ENCODE data around the gene TP53AIP1. TPM values are rescaled to one million over a fixed set of nuclear protein-coding genes. Genes with fewer than 3 reads are reported as not detected.

TP53AIP1 gene
- total RNA-seq, 2 experiments from 2014 or later = 0.20 TPM; not detected in 1

GRCh38 chr11:128943428-128943976, 831 bp upstream of the TP53AIP1 start:
- no peak overlapping the region for H3K27ac Mint-ChIP-seq
- no peaks in the 10 kb centered on the region for H3K36me3 Mint-ChIP-seq (ENCODE audit: low read depth)
- H3K27ac ChIP-seq (ENCODE audit: low read depth in 1 of 2, low read length in 2 of 2) = no peak overlapping the region
- no peak overlapping the region for H3K4me3 ChIP-seq (ENCODE audit: low read length)
- H3K4me1 ChIP-seq (ENCODE audit: insufficient read depth, low read length) = no peaks in the 10 kb centered on the region
- H3K4me3 Mint-ChIP-seq = no peak overlapping the region
- no peak for TF ChIP-seq CTCF (IDR thresholded peaks at IDR 0.05)
- no peaks in the 10 kb centered on the region for H3K4me1 Mint-ChIP-seq (ENCODE audit: low read depth)
- H3K9me3 Mint-ChIP-seq = no peaks in the 10 kb centered on the region
- intact Hi-C loops (cut with DNase I, micrococcal nuclease) = no loop called here
- CTCF ChIA-PET = no interaction called here
- H3K36me3 ChIP-seq (ENCODE audit: insufficient read depth, low read length) = no peaks in the 10 kb centered on the region
- DNase-seq (no peak), ATAC-seq (ENCODE audit: poor library complexity) (no peak)
- H3K9me3 ChIP-seq (ENCODE audit: control insufficient read depth in 1 of 2, insufficient read depth in 1 of 2, low read length in 2 of 2) = no peaks in the 10 kb centered on the region
- peaks cover 0 to 6% of the 10 kb centered on the region in 2 experiments for H3K27me3 ChIP-seq (ENCODE audit: control insufficient read depth in 1 of 2, insufficient read depth in 2 of 2, low read length in 2 of 2)
- POLR2A ChIA-PET = no interaction called here
- H3K27me3 Mint-ChIP-seq = peaks cover 11% of the 10 kb centered on the region

- Histone ChIP-seq H3K9me3 (ENCODE audit: control insufficient read depth in 1 of 2, insufficient read depth in 1 of 2, low read length in 2 of 2) (no peaks in the 10 kb centered on the region), H3K36me3 (ENCODE audit: insufficient read depth, low read length) (no peaks in the 10 kb centered on the region), H3K27me3 (ENCODE audit: control insufficient read depth in 1 of 2, insufficient read depth in 2 of 2, low read length in 2 of 2) (peaks cover 0 to 6% of the 10 kb centered on the region in 2 experiments), H3K4me1 (ENCODE audit: insufficient read depth, low read length) (no peaks in the 10 kb centered on the region), H3K4me3 (ENCODE audit: low read length) (no peak overlapping the region), H3K27ac (ENCODE audit: low read depth in 1 of 2, low read length in 2 of 2) (no peak overlapping the region)
- no peak overlapping the region for H3K4me3 Mint-ChIP-seq
- CTCF ChIA-PET = no interaction called here
- no peak for TF ChIP-seq CTCF (IDR thresholded peaks at IDR 0.05)
- POLR2A ChIA-PET = no interaction called here
- H3K36me3 Mint-ChIP-seq (ENCODE audit: low read depth) = no peaks in the 10 kb centered on the region
- H3K27me3 Mint-ChIP-seq = peaks cover 11% of the 10 kb centered on the region
- ATAC-seq (ENCODE audit: poor library complexity) = no peak
- intact Hi-C loops (cut with DNase I, micrococcal nuclease) = no loop called here
- H3K9me3 Mint-ChIP-seq = no peaks in the 10 kb centered on the region
- no peaks in the 10 kb centered on the region for H3K4me1 Mint-ChIP-seq (ENCODE audit: low read depth)
- no peak overlapping the region for H3K27ac Mint-ChIP-seq
- no peak for DNase-seq
Observed at GRCh38 chr11:128942272-128942612, 429 bp downstream of the TP53AIP1 start.

GRCh38 chr11:128941573-128942271, 949 bp downstream of the TP53AIP1 start:
- POLR2A ChIA-PET = no interaction called here
- CTCF ChIA-PET = no interaction called here
- H3K27me3 ChIP-seq (ENCODE audit: control insufficient read depth in 1 of 2, insufficient read depth in 2 of 2, low read length in 2 of 2) = peaks cover 0 to 6% of the 10 kb centered on the region in 2 experiments
- DNase-seq (no peak), ATAC-seq (ENCODE audit: poor library complexity) (no peak)
- intact Hi-C loops (cut with DNase I, micrococcal nuclease) = no loop called here
- H3K4me3 Mint-ChIP-seq = no peak overlapping the region
- peaks cover 6% of the 10 kb centered on the region for H3K27me3 Mint-ChIP-seq
- H3K4me1 ChIP-seq (ENCODE audit: insufficient read depth, low read length) = no peaks in the 10 kb centered on the region
- H3K9me3 ChIP-seq (ENCODE audit: control insufficient read depth in 1 of 2, insufficient read depth in 1 of 2, low read length in 2 of 2) = no peaks in the 10 kb centered on the region
- no peaks in the 10 kb centered on the region for H3K36me3 Mint-ChIP-seq (ENCODE audit: low read depth)
- no peak for TF ChIP-seq CTCF (IDR thresholded peaks at IDR 0.05)
- no peaks in the 10 kb centered on the region for H3K9me3 Mint-ChIP-seq
- no peak overlapping the region for H3K27ac Mint-ChIP-seq
- H3K4me1 Mint-ChIP-seq (ENCODE audit: low read depth) = no peaks in the 10 kb centered on the region
- no peak overlapping the region for H3K27ac ChIP-seq (ENCODE audit: low read depth in 1 of 2, low read length in 2 of 2)
- H3K36me3 ChIP-seq (ENCODE audit: insufficient read depth, low read length) = no peaks in the 10 kb centered on the region
- no peak overlapping the region for H3K4me3 ChIP-seq (ENCODE audit: low read length)
